HepG2 (cell line): ENCODE results near the gene CCNB1IP1. TPM values are rescaled to one million over a fixed set of nuclear protein-coding genes. Genes with fewer than 3 reads are reported as not detected.
A peak's percentile ranks its signal among the peaks of the same experiment; 100 is the strongest.

Experiments used
- EP300 ChIP-seq, 3 experiments: sonication (generic) in 1 of 3; formaldehyde crosslinking in 1 of 3; IDR thresholded peaks; 2 replicates each; pipeline versions ENCODE4 v1.5.1 to v1.6.1; 2011 to 2020; ENCODE audit warnings: low read depth in 2 of 3, low read length in 2 of 3, borderline replicate concordance in 1 of 3, improper control_type of control experiment in 1 of 3, mild to moderate bottlenecking in 1 of 3, missing genetic modification reagents in 1 of 3, moderate library complexity in 1 of 3
- HES4 ChIP-seq: sonication (generic); formaldehyde crosslinking; IDR thresholded peaks from 2 replicates; pipeline ENCODE4 v1.9.0; 2021; ENCODE audit warnings: mild to moderate bottlenecking, missing genetic modification reagents, borderline replicate concordance
- HMGXB4 ChIP-seq, 2 experiments: sonication (generic) in 1 of 2; formaldehyde crosslinking in 1 of 2; IDR thresholded peaks; 2 replicates each; pipeline versions ENCODE4 v1.4.0 to v1.6.1; 2018 to 2020; ENCODE audit warnings: missing genetic modification reagents in 2 of 2, borderline replicate concordance in 1 of 2, low read depth in 1 of 2, mild to moderate bottlenecking in 1 of 2, missing biosample characterization in 1 of 2
- HNF4G ChIP-seq, 2 experiments: sonication (generic) in 1 of 2; formaldehyde crosslinking in 1 of 2; IDR thresholded peaks; 2 replicates each; pipeline versions ENCODE4 v1.4.0 to v1.6.1; 2011 to 2020; ENCODE audit warnings: borderline replicate concordance in 2 of 2, low read depth in 2 of 2, mild to moderate bottlenecking in 2 of 2, low read length in 1 of 2, missing genetic modification reagents in 1 of 2, moderate library complexity in 1 of 2
- MAF1 ChIP-seq: sonication (generic); formaldehyde crosslinking; IDR thresholded peaks from 2 replicates; pipeline ENCODE4 v1.5.0; 2020; ENCODE audit warnings: missing genetic modification reagents, borderline replicate concordance
- NCOA1 ChIP-seq: sonication (generic); formaldehyde crosslinking; IDR thresholded peaks from 2 replicates; pipeline ENCODE4 v1.9.0; 2021; ENCODE audit warnings: missing genetic modification reagents
- ONECUT2 ChIP-seq: sonication (generic); formaldehyde crosslinking; IDR thresholded peaks from 2 replicates; pipeline ENCODE4 v1.4.0; 2020; ENCODE audit warnings: missing genetic modification reagents
- SNAPC4 ChIP-seq: sonication (generic); formaldehyde crosslinking; IDR thresholded peaks from 2 replicates; pipeline ENCODE4 v1.4.0; 2020; ENCODE audit warnings: mild to moderate bottlenecking, missing genetic modification reagents
- TBP ChIP-seq: sonication (generic); formaldehyde crosslinking; IDR thresholded peaks from 2 replicates; pipeline ENCODE4 v1.5.0; 2020; ENCODE audit warnings: missing genetic modification reagents
- TFDP2 ChIP-seq: sonication (generic); formaldehyde crosslinking; IDR thresholded peaks from 2 replicates; pipeline ENCODE4 v1.4.0; 2020; ENCODE audit warnings: missing genetic modification reagents
- ZBTB42 ChIP-seq: sonication (generic); formaldehyde crosslinking; IDR thresholded peaks from 2 replicates; pipeline ENCODE4 v1.5.0; 2020; ENCODE audit warnings: mild to moderate bottlenecking, missing genetic modification reagents
- ZNF367 ChIP-seq: sonication (generic); formaldehyde crosslinking; IDR thresholded peaks from 2 replicates; pipeline ENCODE4 v1.4.0; 2020; ENCODE audit warnings: missing genetic modification reagents, borderline replicate concordance
- ZNF431 ChIP-seq: sonication (generic); formaldehyde crosslinking; IDR thresholded peaks from 2 replicates; pipeline ENCODE4 v1.9.0; 2022; ENCODE audit warnings: missing genetic modification reagents, low read depth, mild to moderate bottlenecking, borderline replicate concordance
- ZNF879 ChIP-seq: sonication (generic); formaldehyde crosslinking; IDR thresholded peaks from 2 replicates; pipeline ENCODE4 v1.8.1; 2023; ENCODE audit warnings: missing genetic modification reagents
- ZSCAN31 ChIP-seq: sonication (generic); formaldehyde crosslinking; IDR thresholded peaks from 2 replicates; pipeline ENCODE4 v1.5.0; 2020; ENCODE audit warnings: low read depth, mild to moderate bottlenecking, missing genetic modification reagents
- polyA plus RNA-seq, 8 experiments: library from polyadenylated mRNA; depleted of rRNA in 3 of 8; stranded (reverse) in 7 of 8; unstranded in 1 of 8; fragments of >200 nt; fragmentation: Illumina TruSeq in 4 of 8; extraction: Trizol in 4 of 8; gene quantifications; 2 replicates each; pipeline versions ENCODE4 v1.2.1 to v1.2.3, GENCODE V29; 2011 to 2016; ENCODE audit warnings: low read depth in 4 of 8, missing spikeins in 1 of 8, mixed read lengths in 1 of 8; ENCODE audit not compliant: insufficient read depth in 1 of 8
- total RNA-seq, 5 experiments: library from RNA; depleted of rRNA; stranded (reverse); fragments of >200 nt; fragmentation: Illumina TruSeq; extraction: Trizol; gene quantifications; 2 replicates each; pipeline ENCODE4 v1.2.3, GENCODE V29; 2016; ENCODE audit warnings: low read depth in 1 of 5
- TF ChIP-seq, protein P1 (sequence below): sonication (generic); formaldehyde crosslinking; conservative IDR thresholded peaks from 2 replicates; pipeline ENCODE4 v1.4.0; 2020; ENCODE audit warnings: mild to moderate bottlenecking, missing genetic modification reagents, moderate library complexity

Gene CCNB1IP1
- total and polyA plus RNA-seq, 2 of the 13 experiments (the other 11 are each of a cell fraction or from before 2014, with no cell fraction given), result 98.3 to 125 TPM

- TF ChIP-seq HNF4G (IDR thresholded peaks at IDR 0.05; ENCODE audit: borderline replicate concordance, low read depth, low read length) (peak; percentile 81), HNF4G (CRISPR knock-in tag; IDR thresholded peaks at IDR 0.05; ENCODE audit: borderline replicate concordance, low read depth) (peak; percentile 87), TFDP2 (0 out of 2 replicates have a peak, but pooled peaks have one; percentile 29), MAF1 (CRISPR knock-in tag) (no peak), NCOA1 (CRISPR knock-in tag) (0 out of 2 replicates have a peak, but pooled peaks have one; percentile 19), ZNF367 (CRISPR knock-in tag) (no peak), ZBTB42 (0 out of 2 replicates have a peak, but pooled peaks have one; percentile 38), SNAPC4 (CRISPR knock-in tag) (no peak), HES4 (CRISPR knock-in tag) (no peak), ZNF879 (CRISPR knock-in tag) (no peak), EP300 (IDR thresholded peaks at IDR 0.05; ENCODE audit: low read depth in 2 of 2, low read length in 2 of 2) (no peak), EP300 (CRISPR knock-in tag; IDR thresholded peaks at IDR 0.05; ENCODE audit: borderline replicate concordance) (no peak), HMGXB4 (CRISPR knock-in tag; IDR thresholded peaks at IDR 0.05; ENCODE audit: borderline replicate concordance in 1 of 2, low read depth in 1 of 2) (peak in 1 of 2 experiments; percentile 57; a peak in 1 of 4 replicates), ZSCAN31 (CRISPR knock-in tag) (0 out of 2 replicates have a peak, but pooled peaks have one; percentile 36), TBP (CRISPR knock-in tag) (no peak), ZNF431 (CRISPR knock-in tag) (no peak), ONECUT2 (CRISPR knock-in tag) (no peak)
- TF ChIP-seq, protein P1, sequence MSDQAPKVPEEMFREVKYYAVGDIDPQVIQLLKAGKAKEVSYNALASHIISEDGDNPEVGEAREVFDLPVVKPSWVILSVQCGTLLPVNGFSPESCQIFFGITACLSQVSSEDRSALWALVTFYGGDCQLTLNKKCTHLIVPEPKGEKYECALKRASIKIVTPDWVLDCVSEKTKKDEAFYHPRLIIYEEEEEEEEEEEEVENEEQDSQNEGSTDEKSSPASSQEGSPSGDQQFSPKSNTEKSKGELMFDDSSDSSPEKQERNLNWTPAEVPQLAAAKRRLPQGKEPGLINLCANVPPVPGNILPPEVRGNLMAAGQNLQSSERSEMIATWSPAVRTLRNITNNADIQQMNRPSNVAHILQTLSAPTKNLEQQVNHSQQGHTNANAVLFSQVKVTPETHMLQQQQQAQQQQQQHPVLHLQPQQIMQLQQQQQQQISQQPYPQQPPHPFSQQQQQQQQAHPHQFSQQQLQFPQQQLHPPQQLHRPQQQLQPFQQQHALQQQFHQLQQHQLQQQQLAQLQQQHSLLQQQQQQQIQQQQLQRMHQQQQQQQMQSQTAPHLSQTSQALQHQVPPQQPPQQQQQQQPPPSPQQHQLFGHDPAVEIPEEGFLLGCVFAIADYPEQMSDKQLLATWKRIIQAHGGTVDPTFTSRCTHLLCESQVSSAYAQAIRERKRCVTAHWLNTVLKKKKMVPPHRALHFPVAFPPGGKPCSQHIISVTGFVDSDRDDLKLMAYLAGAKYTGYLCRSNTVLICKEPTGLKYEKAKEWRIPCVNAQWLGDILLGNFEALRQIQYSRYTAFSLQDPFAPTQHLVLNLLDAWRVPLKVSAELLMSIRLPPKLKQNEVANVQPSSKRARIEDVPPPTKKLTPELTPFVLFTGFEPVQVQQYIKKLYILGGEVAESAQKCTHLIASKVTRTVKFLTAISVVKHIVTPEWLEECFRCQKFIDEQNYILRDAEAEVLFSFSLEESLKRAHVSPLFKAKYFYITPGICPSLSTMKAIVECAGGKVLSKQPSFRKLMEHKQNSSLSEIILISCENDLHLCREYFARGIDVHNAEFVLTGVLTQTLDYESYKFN (CRISPR knock-in tag), result peak; percentile 88
Observed at GRCh38 chr14:20376071-20376588, 43.1 kb upstream of the CCNB1IP1 start (continued).
